ENCODE results near the gene ADH4.

ADH4 gene

GRCh38 chr4:99078931-99079624, 65.0 kb downstream of the ADH4 start:
- no peak for DNase-seq

GRCh38 chr4:99078336-99078735, 65.8 kb downstream of the ADH4 start:
- no peak for DNase-seq

GRCh38 chr4:99077177-99077576, 66.9 kb downstream of the ADH4 start:
- DNase-seq, result no peak

- no peak for DNase-seq
These were observed 67.7 kb downstream of the ADH4 start for GRCh38 chr4:99076292-99076976.

- no peak for DNase-seq
These were observed 69.3 kb downstream of the ADH4 start for GRCh38 chr4:99074816-99075215.

Data from NCI-H187 treated with DMSO at 0.1 percent for 48 hours (cell line).